A673 (cell line): ENCODE data around the gene P2RY12. TPM values are rescaled to one million over a fixed set of nuclear protein-coding genes. Genes with fewer than 3 reads are reported as not detected.

Experiments used
- BruUV-seq: library from RNA; stranded (reverse); fragments of 400-500 nt; replicated peaks from 2 replicates; lab custom pipeline; 2021; lab: Mats Ljungman, UMichigan
- CTCF ChIA-PET: fragments of 300-600 bp; sonication (Branson Sonifier 250); formaldehyde crosslinking; loops from one replicate; lab custom pipeline; 2022; ENCODE audit warnings: antibody characterized with exemption; lab: Charles Lee
- POLR2A ChIA-PET: fragments of 300-600 bp; sonication (Branson Sonifier 250); formaldehyde crosslinking; loops from one replicate; lab custom pipeline; 2022; ENCODE audit warnings: antibody characterized with exemption; ENCODE audit not compliant: low non-redundant PET; lab: Charles Lee
- DNase-seq: peaks from one replicate; pipeline ENCODE4 v3.0.0-alpha.2; 2015; ENCODE audit warnings: low spot score
- H3K27ac ChIP-seq: fragments of 200-600 bp; sonication (generic); 2 replicates; pipeline ENCODE4 v1.5.1; 2016; ENCODE audit warnings: mixed run types, low read depth, mild to moderate bottlenecking, mixed read lengths, antibody characterized with exemption, low read length; ENCODE audit not compliant: poor library complexity, severe bottlenecking
- H3K27me3 ChIP-seq: fragments of 200-600 bp; sonication (generic); replicated peaks from 2 replicates; pipeline ENCODE4 v1.6.1; 2017; ENCODE audit warnings: mixed run types, low read depth, mild to moderate bottlenecking, mixed read lengths, antibody characterized with exemption, low read length; ENCODE audit not compliant: insufficient read depth, poor library complexity
- H3K36me3 ChIP-seq: fragments of 200-600 bp; sonication (generic); 2 replicates; pipeline ENCODE4 v1.6.1; 2016; ENCODE audit warnings: mixed run types, mild to moderate bottlenecking, mixed read lengths, antibody characterized with exemption, low read length; ENCODE audit not compliant: insufficient read depth, poor library complexity, severe bottlenecking
- H3K4me1 ChIP-seq: fragments of 200-600 bp; sonication (generic); 2 replicates; pipeline ENCODE4 v1.6.1; 2017; ENCODE audit warnings: mixed run types, mild to moderate bottlenecking, mixed read lengths, antibody characterized with exemption, low read length; ENCODE audit not compliant: insufficient read depth, poor library complexity, severe bottlenecking
- H3K4me3 ChIP-seq: fragments of 200-600 bp; sonication (generic); 2 replicates; pipeline ENCODE4 v1.5.1; 2016; ENCODE audit warnings: low read depth, mixed run types, mild to moderate bottlenecking, mixed read lengths, low read length; ENCODE audit not compliant: poor library complexity, severe bottlenecking
- H3K9me3 ChIP-seq: fragments of 200-600 bp; sonication (generic); 2 replicates; pipeline ENCODE4 v1.6.1; 2016; ENCODE audit warnings: mixed run types, low read depth, mild to moderate bottlenecking, mixed read lengths, antibody characterized with exemption, low read length; ENCODE audit not compliant: poor library complexity, severe bottlenecking
- EZH2 ChIP-seq: fragments of 200-600 bp; sonication (generic); IDR thresholded peaks from 2 replicates; pipeline ENCODE4 v1.6.1; 2017; ENCODE audit warnings: borderline replicate concordance, low read depth, mild to moderate bottlenecking, mixed read lengths, antibody characterized with exemption, low read length; ENCODE audit not compliant: poor library complexity, severe bottlenecking
- intact Hi-C: fragments of 100-400 bp; cut with micrococcal nuclease; formaldehyde crosslinking; loops from one replicate; pipeline ENCODE4 v1.10.0; 2022; ENCODE audit not compliant: unreplicated experiment
- total RNA-seq: library from RNA; stranded (reverse); gene quantifications from 2 replicates; pipeline ENCODE4 v1.2.3, GENCODE V29; 2021
- TF ChIP-seq, protein P1 (sequence below): fragments of 300-800, 200-600 bp; sonication (generic); conservative IDR thresholded peaks from 2 replicates; pipeline ENCODE4 v1.5.1; 2017; ENCODE audit warnings: low read depth, mild to moderate bottlenecking, antibody characterized with exemption, low read length, moderate library complexity, mixed read lengths

The P2RY12 gene
- total RNA-seq, 1 experiment from 2014 or later = not detected

DNA sequence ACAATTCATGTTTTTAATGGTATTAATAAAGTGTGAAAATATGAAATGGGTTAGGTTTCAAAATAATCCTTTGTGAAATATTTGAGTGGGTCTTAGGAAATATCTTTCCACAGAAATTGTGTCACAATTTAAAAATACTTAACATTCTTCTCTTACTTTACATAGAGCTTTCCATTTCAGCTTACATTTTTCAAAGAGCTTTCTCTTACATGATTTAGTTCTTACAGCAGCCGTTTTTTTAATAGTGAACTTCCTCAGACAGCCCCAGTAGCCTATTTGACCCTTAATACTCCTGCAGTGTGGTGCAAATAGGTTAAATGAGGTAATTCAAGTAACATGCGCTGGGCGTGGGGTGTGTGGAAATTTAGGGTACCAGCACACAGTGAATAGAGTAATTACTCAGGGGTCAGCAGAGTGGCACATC, 21.8 kb downstream of the P2RY12 start:
- no peak for DNase-seq
- ChIA-PET POLR2A (interaction anchor here (0.7 kb wide), 1 partner anchor 145 kb away, joined by 3 read pairs; no protein-coding TSS in a partner anchor), CTCF (no interaction called here)
- Histone ChIP-seq H3K9me3 (no peaks in the 10 kb centered on the region), H3K36me3 (no peaks in the 10 kb centered on the region), H3K4me3 (no peak overlapping the region), H3K27ac (no peak overlapping the region), H3K4me1 (peaks cover 1% of the 10 kb centered on the region), H3K27me3 (no peaks in the 10 kb centered on the region)
- TF ChIP-seq, protein P1, sequence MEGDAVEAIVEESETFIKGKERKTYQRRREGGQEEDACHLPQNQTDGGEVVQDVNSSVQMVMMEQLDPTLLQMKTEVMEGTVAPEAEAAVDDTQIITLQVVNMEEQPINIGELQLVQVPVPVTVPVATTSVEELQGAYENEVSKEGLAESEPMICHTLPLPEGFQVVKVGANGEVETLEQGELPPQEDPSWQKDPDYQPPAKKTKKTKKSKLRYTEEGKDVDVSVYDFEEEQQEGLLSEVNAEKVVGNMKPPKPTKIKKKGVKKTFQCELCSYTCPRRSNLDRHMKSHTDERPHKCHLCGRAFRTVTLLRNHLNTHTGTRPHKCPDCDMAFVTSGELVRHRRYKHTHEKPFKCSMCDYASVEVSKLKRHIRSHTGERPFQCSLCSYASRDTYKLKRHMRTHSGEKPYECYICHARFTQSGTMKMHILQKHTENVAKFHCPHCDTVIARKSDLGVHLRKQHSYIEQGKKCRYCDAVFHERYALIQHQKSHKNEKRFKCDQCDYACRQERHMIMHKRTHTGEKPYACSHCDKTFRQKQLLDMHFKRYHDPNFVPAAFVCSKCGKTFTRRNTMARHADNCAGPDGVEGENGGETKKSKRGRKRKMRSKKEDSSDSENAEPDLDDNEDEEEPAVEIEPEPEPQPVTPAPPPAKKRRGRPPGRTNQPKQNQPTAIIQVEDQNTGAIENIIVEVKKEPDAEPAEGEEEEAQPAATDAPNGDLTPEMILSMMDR = no peak
- no peak for TF ChIP-seq EZH2
- intact Hi-C loops = no loop called here
- no TSS peak for BruUV-seq

DNA sequence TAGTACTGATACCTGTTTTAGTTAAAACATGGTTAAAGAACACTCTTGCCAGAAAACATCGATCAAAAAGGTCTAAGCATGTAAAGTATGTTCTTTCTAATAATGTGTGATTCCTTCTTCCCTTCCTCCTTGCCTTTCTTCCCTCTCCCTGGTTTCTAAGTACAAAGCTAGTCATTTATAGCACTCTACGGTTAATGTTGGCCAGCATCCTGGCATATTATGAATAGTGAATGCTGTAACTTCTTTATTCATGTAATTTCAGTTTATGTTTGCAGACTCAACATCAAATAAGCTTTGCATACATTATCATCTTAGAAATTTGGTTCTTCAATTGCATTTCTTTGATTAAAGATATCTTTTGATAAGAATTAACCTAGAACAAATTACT, 27.1 kb downstream of the P2RY12 start:
- no peaks in the 10 kb centered on the region for H3K9me3 ChIP-seq
- intact Hi-C loops = no loop called here
- no peaks in the 10 kb centered on the region for H3K27me3 ChIP-seq
- no peak for DNase-seq
- ChIA-PET CTCF (no interaction called here), POLR2A (no interaction called here)
- TF ChIP-seq, protein P1 = no peak
- TF ChIP-seq EZH2 = no peak
- no peak overlapping the region for H3K4me3 ChIP-seq
- BruUV-seq = no TSS peak
- peaks cover 8% of the 10 kb centered on the region for H3K4me1 ChIP-seq
- no peak overlapping the region for H3K27ac ChIP-seq
- no peaks in the 10 kb centered on the region for H3K36me3 ChIP-seq

DNA sequence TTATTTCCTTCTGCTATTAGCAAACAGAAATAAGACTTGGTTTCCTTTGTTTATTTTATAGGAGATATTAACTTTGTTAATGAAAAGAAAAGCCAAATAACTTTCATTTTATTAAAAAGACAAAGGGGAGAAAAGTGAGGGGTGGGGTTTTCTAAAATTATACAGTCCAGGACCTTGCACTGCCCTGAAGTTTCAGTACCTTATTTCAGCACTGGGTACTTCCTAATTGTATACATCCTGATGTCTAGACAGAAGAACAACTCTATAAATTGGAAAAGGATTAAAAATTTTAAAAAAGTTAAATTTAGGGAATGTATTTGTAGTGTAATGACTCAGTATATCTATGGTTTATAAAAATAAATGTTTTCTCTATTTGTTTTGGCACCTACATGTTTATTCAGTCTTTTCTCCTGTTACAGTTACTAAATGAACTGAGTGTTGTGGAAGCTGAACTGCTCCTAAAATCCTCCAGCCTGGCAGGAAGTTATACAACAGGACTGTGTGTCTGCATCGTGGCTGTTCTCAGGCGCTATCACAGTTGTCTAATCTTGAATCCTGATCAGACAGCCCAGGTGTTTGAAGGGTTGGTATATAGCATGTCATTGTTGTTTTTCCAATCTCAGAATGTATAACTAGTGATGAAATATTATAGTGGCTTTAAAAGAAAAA, 27.6 kb downstream of the P2RY12 start:
- DNase-seq = no peak
- no peak overlapping the region for H3K4me3 ChIP-seq
- intact Hi-C loops = no loop called here
- TF ChIP-seq EZH2 = no peak
- TF ChIP-seq, protein P1 = no peak
- H3K4me1 ChIP-seq = peaks cover 8% of the 10 kb centered on the region
- POLR2A ChIA-PET = no interaction called here
- no peak overlapping the region for H3K27ac ChIP-seq
- CTCF ChIA-PET = no interaction called here
- no TSS peak for BruUV-seq
- H3K9me3 ChIP-seq = no peaks in the 10 kb centered on the region
- H3K36me3 ChIP-seq = no peaks in the 10 kb centered on the region
- H3K27me3 ChIP-seq = no peaks in the 10 kb centered on the region
